Kidney tubule cell (primary cell): Measurements from ENCODE around the gene NLRP3.
"Not testable (repeated sequence)": the region's sequence is repeated elsewhere in the genome, so short reads cannot be mapped to it uniquely, and the experiment has no call there.

ENCODE experiments used
- DNase-seq: peaks from one replicate; pipeline ENCODE4 v3.0.0-alpha.2; 2018; ENCODE audit warnings: low spot score

The NLRP3 gene

DNA sequence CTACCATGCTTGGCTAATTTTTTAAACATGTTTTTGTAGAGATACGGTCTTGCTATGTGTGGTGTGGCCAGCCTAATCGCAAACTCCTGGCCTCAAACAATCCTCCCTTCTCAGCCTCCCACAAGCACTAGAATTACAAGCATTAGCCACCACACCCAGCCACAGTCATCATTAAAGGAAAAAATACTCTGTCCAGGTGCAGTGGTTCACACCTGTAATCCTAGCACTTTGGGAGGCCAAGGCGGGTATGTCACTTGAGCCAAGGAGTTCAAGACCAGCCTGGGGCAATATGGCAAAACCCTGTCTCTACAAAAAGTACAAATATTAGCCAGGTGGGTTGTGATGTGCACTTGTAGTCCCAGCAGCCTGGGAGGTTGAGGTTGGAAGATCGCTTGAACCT lies 25.0 kb upstream of the NLRP3 start:
- DNase-seq, result no peak

DNA sequence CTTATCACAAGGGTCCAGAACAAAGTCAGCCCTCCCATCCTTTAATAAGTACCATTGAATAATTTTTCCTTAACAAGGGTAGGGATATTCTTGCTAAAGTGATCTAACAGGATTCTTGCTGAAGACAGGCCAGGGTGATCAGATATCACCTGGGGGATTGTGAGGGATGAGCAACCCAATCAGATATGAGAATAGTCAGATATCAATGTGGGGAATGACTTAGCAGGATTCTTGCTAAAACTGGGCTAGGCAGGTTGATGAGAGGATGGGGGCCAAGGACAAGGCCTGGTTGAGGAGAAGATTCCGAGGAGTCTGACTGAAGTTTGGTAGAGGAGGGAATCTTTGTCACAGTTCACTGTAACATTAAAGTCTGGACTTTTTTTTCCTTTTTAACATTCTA lies 23.9 kb upstream of the NLRP3 start:
- DNase-seq, result no peak

DNA sequence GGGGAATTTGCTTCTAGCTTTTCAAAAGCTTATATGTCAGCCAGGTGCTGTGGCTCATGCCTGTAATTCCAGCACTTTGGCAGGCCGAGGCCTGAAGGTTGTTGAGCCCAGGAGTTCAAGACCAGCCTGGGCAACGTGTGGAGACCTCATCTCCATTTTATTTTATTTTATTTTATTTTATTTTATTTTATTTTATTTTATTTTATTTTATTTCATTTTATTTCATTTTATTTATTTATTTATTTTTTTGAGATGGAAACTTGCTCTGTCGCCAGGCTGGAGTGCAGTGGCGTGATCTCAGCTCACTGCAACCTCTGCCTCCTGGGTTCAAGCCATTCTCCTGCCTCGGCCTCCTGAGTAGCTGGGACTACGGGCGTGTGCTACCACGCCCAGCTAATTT lies 20.9 kb upstream of the NLRP3 start:
- DNase-seq, result not testable (repeated sequence)

DNA sequence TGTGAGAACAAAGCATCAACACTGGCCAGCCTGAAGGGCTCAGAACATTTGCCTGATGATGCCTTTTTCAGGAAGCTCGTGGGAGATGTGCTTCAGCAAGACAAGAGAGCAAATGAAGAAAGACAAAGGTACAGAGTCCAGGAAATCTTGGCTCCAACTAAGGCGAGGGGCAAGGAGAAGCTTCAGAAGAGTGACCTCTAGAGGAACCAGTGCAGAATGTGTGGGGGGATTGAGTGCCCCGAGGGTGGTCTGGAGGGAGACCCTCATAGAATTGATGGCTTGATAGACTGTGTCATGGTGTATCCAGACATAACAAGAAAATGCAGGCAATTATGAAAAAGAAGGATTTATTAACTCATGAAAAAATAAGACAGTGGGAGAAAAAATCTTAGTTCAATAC lies 15.3 kb upstream of the NLRP3 start:
- no peak for DNase-seq

DNA sequence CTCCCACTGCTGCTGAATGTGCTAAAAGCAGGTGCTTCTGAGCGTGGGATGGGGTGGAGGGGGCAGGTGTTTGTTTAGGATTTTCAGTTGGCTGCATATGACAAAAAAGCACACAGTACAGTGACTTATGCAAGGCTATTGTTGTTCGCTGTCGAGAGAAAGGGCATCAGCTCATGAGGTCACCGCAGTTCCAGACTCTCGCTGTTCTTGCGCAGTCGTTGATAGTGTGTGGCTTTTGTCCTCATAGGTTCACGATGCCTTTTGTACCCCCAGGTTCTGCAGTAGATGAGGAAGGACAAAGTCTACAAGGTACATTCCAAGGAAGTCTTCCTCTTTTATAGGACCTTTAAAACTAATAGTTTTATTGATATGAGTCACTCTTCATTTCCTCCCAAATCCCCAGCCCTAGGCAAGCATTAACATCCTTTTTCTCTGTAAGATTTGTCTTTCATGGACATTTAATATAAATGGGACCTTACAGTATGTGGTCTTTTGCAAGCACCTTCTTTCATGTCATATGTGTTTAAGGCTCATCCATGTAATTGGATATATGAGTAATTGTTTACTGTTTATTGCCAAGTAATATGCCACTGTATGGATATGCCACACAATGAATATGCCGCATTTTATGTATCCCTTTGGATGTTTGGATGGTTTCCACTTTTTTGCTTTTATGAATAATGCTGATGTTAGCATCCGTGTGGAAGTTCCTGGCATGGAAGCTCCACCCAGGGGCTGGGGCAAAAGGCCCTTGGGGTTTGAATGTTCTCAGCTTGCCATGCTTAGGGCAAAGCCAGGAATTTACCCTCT lies 14.5 kb upstream of the NLRP3 start:
- no peak for DNase-seq

DNA sequence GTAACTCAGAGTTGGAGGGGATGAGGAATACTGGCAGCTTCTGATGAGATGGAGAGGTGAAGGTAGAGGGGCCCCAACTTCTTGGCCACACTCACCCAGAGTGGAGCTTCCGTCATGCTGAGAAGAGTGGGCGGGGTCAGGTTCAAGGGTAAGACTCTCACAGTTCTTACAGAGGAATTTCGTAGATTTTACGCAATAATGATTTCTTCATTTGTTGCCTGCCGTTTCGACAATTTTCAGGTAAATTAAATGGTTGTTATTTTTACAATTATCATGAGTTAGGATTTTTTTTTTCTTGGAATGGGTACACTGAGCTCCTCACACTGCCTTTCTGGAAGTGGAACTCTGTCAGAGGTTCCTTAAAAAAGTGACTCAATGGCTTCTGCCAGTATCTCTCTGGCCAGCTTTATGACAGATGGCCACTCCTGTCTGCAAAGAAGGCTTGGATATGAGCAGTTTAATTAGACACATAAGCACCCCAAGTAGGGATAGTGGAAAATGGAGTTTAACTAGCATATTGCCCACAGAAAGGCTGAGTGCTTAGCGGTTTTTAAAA lies 13.8 kb upstream of the NLRP3 start:
- DNase-seq, result no peak

DNA sequence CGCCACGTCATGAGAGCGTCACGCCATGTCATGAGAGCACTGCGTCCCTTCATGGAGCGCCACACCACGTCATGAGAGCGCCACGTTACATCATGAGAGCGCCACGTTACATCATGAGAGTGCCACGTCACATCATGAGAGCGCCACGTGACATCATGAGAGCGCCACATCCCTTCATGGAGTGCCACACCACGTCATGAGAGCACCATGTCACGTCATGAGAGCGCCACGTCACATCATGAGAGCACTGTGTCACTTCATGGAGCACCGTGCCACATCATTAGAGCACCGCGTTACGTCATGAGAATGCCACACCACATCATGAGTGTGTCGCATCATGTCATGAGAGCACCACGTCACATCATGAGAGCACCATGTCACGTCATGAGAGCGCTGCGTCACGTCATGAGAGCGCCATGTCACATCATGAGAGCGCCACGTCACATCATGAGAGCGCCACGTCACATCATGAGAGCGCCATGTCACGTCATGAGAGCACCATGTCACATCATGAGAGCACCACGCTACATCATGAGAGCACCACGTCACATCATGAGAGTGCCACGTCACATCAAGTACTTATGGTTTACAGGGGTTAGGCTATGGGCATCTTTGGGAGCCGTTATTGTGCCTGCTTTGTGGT lies 9.8 kb upstream of the NLRP3 start:
- DNase-seq, result no peak

DNA sequence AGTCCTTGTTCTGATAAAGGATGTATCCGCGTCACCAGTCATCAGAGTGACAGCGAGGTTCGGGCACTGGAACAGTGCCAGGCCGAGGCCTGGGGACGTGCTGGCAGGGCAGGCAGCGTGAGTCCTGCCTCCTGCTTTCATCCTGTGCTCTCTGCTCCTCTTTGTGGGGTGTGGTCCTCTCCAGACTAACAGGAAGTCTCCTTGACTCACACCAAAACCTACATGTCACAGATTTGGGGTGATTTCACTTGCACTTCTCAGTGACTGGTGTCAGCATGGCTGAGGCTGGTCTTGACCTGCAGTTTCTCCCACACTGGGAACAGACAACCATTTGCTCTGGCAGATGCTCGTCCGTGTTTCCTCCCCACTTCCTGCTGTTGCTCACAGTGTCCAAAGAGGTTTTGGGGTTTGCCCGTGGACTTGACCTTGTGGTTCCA lies 8.8 kb upstream of the NLRP3 start:
- no peak for DNase-seq

DNA sequence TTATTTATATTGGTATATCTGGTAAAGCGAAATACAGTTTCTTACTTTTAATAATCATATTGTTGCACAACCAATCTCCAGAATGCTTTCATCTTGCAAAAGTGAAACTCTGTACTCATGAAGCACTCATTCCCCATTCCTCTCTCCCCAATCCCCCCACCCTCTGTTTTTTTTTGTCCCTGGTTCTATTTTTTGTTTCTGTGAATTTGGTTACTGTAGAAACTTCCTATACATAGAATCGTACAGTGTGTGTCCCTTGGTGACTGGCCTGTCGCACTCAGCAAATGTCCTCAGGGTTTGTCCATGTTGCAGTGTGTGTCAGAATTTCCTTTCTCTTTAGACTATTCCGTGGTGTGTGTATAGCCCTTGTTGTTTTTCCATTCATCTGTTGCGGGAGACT lies 7.9 kb upstream of the NLRP3 start:
- no peak for DNase-seq

DNA sequence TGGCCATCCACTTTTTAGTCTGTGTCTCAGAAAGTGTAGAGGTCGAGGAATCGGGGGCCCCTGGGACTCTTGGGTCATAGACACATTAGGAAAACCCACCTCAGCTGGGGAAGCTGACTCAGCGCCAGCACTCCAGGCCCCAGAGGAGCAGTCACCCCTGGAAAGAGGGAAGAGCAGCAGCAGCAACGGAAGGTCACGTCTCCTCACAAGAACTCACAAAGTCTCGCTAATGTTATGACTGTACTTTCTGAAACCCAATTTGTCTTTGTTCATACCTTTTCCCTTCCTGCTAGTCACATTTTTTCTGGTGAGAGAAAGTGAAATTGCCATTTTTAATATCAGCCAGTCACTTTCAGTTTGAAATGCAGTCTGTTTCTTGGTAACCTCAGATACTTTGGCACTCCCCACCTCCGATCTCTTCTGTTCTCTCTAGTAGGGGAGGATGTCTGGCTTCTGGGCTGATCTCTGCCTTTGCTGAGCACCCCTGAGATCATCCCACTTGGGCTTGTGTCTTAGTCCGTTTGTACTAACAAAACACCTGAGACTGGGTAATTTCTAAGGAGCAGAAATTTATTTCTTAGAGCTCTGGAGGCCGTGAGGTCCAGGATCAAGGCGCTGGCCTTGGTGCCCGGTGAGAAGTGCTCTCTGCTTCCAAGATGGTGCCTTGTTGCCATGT lies 6.0 kb upstream of the NLRP3 start:
- no peak for DNase-seq

DNA sequence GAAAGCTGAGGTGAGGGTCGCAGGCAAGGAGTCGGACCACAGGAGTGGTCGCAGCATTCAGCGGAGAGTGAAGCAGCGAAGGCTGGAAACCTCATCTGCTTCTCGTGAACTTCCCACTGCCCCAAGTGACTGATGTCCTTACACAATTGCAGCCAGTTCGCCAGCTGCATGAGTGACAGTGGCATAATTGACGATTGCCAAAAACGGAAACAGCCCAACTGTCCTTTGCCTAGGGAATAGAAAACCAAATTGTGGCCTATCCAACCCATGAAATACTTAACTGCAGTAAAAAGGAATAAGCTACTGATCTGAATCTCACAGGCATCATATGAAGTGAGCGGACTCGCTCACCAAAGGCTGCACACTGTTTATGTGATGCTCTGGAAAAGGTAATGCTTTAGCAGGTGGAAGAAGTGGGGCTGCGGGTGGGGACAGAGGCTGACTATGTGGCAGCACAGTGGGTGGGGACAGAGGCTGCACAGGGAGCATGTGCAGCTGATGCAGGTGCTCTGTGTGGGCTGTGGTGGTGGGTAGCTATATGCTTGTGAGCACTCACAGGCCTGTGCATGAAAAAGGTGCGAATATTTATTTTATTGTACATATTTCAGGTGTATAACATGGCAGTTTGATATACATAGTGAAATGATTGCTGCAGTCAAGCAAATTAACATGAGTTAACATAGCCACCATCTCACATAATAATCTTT lies 4.2 kb upstream of the NLRP3 start:
- DNase-seq, result no peak

DNA sequence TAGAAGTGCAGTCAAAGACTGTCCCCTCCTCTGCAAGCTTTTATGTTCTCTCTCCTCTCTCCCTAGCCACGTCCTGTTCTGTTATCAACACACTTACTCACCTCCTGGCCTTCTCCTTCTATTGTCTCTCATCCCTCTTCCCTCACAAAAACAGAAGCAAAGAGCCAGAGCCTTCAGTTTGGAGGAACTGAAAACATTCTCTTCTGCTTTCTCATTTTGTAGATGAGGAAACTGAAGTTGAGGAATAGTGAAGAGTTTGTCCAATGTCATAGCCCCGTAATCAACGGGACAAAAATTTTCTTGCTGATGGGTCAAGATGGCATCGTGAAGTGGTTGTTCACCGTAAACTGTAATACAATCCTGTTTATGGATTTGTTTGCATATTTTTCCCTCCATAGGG lies 1.9 kb downstream of the NLRP3 start:
- DNase-seq, result no peak

DNA sequence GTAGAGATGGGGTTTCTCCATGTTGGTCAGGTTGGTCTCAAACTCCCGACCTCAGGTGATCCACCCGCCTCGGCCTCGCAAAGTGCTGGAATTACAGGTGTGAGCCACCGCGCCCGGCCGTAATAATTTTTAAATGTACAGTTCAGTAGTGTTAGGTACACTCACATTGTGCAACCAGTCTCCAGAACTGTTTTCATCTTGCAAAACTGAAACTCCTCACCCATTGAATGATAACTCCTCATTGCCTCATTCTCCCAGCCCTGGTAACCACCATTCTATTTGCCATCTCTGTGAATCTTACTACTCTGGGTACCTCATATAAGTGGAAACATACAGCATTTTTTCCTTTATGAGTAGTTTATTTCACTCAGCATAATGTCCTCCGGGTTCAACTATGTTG lies 3.4 kb downstream of the NLRP3 start:
- no peak for DNase-seq

DNA sequence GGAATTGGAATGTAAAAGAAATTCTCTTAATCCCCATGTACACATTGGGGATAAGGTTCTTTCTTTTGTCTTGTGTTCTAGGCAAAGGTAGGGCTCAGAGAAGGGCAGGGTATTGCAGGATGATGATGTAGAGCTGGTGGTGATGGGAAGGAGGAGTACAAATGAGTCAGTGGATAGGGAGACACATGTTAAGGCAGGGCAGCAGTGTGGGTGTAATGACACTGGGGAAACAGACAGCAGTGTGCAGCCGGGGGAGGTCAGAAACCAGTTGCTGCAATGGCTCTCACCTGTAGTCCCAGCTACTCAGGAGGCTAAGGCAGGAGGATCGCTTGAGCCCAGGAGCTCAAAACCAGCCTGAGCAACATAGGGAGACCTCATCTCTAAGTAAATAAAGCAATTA lies 5.1 kb downstream of the NLRP3 start:
- DNase-seq, result peak; percentile 42

DNA sequence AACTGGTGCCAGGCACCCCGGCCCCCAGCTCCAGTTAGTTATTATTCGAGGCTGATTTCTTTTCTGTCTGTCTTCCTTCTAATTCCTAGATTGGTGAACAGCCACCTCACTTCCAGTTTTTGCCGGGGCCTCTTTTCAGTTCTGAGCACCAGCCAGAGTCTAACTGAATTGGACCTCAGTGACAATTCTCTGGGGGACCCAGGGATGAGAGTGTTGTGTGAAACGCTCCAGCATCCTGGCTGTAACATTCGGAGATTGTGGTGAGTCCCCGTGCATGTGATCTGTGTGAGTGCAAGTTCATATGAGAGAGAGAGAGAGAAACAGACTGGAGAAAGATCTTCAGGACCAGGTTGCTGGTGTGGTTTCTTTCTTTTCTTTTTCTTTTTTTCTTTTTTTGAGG lies 13.5 kb downstream of the NLRP3 start:
- DNase-seq, result no peak

DNA sequence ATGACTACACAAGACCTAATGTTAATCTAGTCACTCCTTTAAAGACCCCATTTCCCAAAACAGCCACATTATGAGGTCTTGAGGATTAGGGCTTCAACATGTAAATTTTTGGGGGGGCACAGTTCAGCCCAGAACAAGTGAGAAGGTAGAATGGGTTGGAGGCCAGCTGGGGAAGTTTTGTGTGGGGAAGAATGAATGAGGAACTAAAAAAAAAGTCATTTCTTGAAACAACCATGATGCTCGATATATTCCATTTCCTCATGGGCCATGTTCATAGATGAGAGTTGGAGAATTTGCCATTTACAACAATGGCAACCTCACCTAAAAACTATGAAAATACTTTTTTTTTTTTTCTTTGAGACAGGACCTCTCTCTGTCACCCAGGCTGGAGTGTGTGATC lies 14.5 kb downstream of the NLRP3 start:
- no peak for DNase-seq

DNA sequence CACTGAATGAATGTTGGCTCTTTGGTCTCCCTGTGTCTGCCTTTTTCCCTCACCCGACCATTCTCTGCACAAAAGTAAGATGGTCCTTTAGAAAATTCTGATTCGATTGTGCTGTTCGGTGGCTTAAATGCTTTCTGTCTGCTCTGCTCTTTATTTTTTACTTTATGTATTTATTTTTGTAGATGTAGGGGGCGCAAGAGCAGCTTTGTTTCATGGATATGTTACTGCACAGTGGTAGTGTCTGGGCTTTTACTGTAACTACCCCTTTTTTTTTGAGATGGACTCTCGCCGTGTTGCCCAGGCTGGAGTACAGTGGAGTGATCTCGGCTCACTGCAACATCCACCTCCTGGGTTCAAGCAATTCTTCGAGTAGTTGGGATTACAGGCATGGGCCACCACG lies 15.7 kb downstream of the NLRP3 start:
- no peak for DNase-seq

DNA sequence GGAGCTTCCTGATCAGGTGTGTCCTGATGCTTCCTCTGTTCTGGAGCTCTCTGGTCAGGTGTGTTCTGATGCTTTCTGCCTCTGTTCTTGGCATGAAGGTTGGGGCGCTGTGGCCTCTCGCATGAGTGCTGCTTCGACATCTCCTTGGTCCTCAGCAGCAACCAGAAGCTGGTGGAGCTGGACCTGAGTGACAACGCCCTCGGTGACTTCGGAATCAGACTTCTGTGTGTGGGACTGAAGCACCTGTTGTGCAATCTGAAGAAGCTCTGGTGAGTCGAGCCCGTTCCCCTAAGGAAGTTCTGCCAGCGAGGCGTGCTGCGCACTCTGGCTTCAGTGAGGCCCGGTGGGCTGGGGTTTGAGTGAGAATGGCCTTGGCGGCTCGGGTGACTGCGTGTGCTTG lies 18.0 kb downstream of the NLRP3 start:
- DNase-seq, result no peak

DNA sequence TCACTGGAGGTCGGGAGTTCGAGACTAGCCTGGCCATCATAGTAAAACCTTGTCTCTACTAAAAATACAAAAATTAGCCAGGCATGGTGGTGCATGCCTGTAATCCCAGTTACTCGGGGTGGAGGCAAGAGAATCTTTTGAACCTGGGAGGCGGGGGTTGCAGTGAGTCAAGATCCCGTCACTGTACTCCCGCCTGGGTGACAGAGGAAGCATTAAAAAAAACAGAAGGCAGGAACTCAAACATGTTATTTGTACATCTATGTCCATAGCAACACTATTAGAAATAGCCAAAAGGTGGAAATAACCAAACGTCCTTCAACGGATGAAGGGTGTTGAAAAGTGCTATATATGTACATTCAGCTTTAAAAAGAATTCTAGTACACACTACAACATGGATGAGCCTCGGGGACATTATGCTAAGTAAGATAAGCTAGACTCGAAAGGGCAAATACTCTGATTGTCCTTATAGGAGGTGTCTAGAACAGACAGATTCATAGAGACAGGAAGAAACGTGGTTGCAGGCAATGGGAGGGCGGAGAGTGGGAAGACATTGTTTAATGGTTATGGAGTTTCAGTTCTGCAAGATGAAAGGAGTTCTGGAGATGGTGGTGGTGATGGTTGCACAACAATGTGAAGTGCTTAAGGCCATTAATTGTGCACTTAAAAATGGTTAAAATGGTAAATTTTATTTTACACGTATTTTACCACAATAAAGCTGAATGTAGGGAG lies 19.2 kb downstream of the NLRP3 start:
- no peak for DNase-seq

DNA sequence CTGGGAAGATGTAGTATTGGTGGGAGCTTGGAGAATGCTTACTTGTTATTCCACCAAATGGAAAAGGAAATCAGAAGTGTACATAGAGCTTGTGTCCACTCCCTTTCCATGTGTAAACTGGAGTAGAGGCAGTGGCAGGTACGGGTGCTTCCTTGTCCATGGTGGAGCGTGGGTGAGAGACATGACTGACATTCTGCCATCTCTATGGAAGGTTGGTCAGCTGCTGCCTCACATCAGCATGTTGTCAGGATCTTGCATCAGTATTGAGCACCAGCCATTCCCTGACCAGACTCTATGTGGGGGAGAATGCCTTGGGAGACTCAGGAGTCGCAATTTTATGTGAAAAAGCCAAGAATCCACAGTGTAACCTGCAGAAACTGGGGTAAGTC lies 19.8 kb downstream of the NLRP3 start:
- DNase-seq, result no peak
